CD4-positive, alpha-beta T cell (primary cell): Measurements from ENCODE around the gene SMYD3. TPM values are rescaled to one million over a fixed set of nuclear protein-coding genes. Genes with fewer than 3 reads are reported as not detected.

Source experiments
- ATAC-seq: fragments of 200-7000 bp; cut with Tn5 transposase; one replicate; pipeline ENCODE4 v1.10.0; 2022; ENCODE audit warnings: mild to moderate bottlenecking; ENCODE audit not compliant: poor library complexity
- CTCF ChIA-PET: fragments of 350-600 bp; sonication (Branson Sonifier 250); formaldehyde crosslinking; loops from one replicate; lab custom pipeline; 2021; ENCODE audit warnings: antibody characterized with exemption, inconsistent platforms; lab: Charles Lee
- POLR2A ChIA-PET: fragments of 350-600 bp; sonication (Branson Sonifier 250); formaldehyde crosslinking; loops from one replicate; lab custom pipeline; 2021; ENCODE audit warnings: antibody characterized with exemption, inconsistent platforms; lab: Charles Lee
- DNase-seq, 14 experiments: peaks; one replicate each; pipeline ENCODE4 v3.0.0-alpha.2; 2013 to 2020; ENCODE audit warnings: mixed read lengths in 2 of 14
- H3K27ac ChIP-seq, 2 donors: one replicate each; pipeline versions ENCODE4 v1.5.1 to v1.7.0; 2013; ENCODE audit warnings: low read length in 2 of 2, low read depth in 1 of 2, mild to moderate bottlenecking in 1 of 2
- H3K27me3 ChIP-seq, 2 experiments: 1 replicate in 1 of 2; 2 replicates in 1 of 2; pipeline versions ENCODE4 v1.6.1 to v1.7.0; 2013; ENCODE audit warnings: low read length in 2 of 2, control low read depth in 1 of 2, mild to moderate bottlenecking in 1 of 2, moderate library complexity in 1 of 2; ENCODE audit not compliant: insufficient read depth in 2 of 2, control insufficient read depth in 1 of 2
- H3K36me3 ChIP-seq: one replicate; pipeline ENCODE4 v1.6.1; 2013; ENCODE audit warnings: low read length, control low read depth; ENCODE audit not compliant: insufficient read depth
- H3K4me1 ChIP-seq: one replicate; pipeline ENCODE4 v1.6.1; 2013; ENCODE audit warnings: low read length, control low read depth; ENCODE audit not compliant: insufficient read depth
- H3K4me3 ChIP-seq: one replicate; pipeline ENCODE4 v1.5.1; 2013; ENCODE audit warnings: mild to moderate bottlenecking, low read length, moderate library complexity
- H3K9me3 ChIP-seq, 2 experiments: 1 replicate in 1 of 2; 2 replicates in 1 of 2; pipeline versions ENCODE4 v1.6.1 to v1.7.0; 2013; ENCODE audit warnings: low read length in 2 of 2, mild to moderate bottlenecking in 2 of 2, control low read depth in 1 of 2, moderate library complexity in 1 of 2; ENCODE audit not compliant: control insufficient read depth in 1 of 2, insufficient read depth in 1 of 2
- H3K27ac Mint-ChIP-seq: one replicate; pipeline ENCODE4 v1.8.0; 2020; ENCODE audit warnings: mixed read lengths
- H3K27me3 Mint-ChIP-seq: one replicate; pipeline ENCODE4 v1.8.0; 2021; ENCODE audit warnings: mixed read lengths
- H3K36me3 Mint-ChIP-seq: one replicate; pipeline ENCODE4 v1.8.0; 2021; ENCODE audit warnings: low read depth, mixed read lengths
- H3K4me1 Mint-ChIP-seq: one replicate; pipeline ENCODE4 v1.8.0; 2021; ENCODE audit warnings: low read depth, mixed read lengths
- H3K4me3 Mint-ChIP-seq: one replicate; pipeline ENCODE4 v1.8.0; 2020; ENCODE audit warnings: mild to moderate bottlenecking, mixed read lengths
- H3K9me3 Mint-ChIP-seq: one replicate; pipeline ENCODE4 v1.8.0; 2020; ENCODE audit warnings: mixed read lengths
- intact Hi-C, 2 experiments: fragments of 100-400 bp; cut with DNase I in 1 of 2; cut with micrococcal nuclease in 1 of 2; formaldehyde crosslinking; loops; one replicate each; pipeline versions ENCODE4 v1.15.1 to v1.9.0; 2023 to 2025; cut with DNase I, micrococcal nuclease
- total RNA-seq, 174 experiments: library from RNA in 2 of 174; stranded (reverse) in 2 of 174; gene quantifications; one replicate each; pipeline ENCODE4 v1.2.3 and lab custom pipeline; 2021 to 2026
- TF ChIP-seq, protein P1 (sequence below): fragments of 200-600 bp; IDR thresholded peaks from one replicate; pipeline ENCODE4 v1.8.0; 2022; ENCODE audit warnings: antibody characterized with exemption, mild to moderate bottlenecking

Gene SMYD3
- total RNA-seq, 2 experiments from 2014 or later: 18.8 to 19.6 TPM

DNA sequence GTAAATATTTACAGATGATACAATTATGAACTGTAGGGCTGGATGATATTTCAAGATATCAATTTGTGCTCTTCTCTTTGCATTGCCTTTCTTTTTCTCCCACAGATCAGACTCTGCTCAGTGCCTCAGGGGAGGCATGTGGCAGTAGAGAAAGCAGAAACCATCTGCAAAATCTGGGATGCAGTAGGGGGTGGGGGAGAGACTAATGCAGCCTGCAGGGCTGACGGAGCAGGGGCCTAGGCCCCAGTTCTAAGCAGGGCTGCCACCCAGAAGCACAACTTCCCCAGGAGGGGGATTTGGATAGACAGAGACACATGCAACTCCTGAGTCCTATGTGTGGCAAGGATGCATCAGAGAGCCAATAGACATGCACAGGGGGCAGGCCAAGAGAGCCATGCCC lies 511.6 kb downstream of the SMYD3 start:
- H3K27me3 Mint-ChIP-seq: no peaks in the 10 kb centered on the region
- POLR2A ChIA-PET: no interaction called here

DNA sequence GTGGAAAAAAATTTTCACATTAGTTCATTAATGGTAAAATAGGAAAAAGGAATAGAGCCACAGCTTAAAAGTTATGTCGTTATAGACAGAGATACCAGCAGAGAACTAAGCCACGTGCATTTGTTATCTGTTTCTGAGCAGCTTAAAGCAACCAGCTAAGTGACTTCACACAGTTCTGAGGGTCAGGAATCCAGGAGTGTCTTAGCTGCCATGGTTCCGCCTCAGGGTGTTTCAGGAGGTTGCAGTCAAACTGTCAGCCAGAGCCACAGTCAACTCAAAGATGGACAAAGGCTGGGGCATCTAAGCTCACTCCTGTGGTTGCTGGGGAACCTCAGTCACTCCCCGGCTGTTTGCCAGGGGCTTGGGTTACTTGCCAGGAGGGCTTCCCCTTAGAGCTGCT lies 515.8 kb downstream of the SMYD3 start:
- no peaks in the 10 kb centered on the region for H3K4me1 ChIP-seq
- no peak overlapping the region for H3K4me3 ChIP-seq
- TF ChIP-seq, protein P1, sequence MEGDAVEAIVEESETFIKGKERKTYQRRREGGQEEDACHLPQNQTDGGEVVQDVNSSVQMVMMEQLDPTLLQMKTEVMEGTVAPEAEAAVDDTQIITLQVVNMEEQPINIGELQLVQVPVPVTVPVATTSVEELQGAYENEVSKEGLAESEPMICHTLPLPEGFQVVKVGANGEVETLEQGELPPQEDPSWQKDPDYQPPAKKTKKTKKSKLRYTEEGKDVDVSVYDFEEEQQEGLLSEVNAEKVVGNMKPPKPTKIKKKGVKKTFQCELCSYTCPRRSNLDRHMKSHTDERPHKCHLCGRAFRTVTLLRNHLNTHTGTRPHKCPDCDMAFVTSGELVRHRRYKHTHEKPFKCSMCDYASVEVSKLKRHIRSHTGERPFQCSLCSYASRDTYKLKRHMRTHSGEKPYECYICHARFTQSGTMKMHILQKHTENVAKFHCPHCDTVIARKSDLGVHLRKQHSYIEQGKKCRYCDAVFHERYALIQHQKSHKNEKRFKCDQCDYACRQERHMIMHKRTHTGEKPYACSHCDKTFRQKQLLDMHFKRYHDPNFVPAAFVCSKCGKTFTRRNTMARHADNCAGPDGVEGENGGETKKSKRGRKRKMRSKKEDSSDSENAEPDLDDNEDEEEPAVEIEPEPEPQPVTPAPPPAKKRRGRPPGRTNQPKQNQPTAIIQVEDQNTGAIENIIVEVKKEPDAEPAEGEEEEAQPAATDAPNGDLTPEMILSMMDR: no peak
- no peaks in the 10 kb centered on the region for H3K27me3 ChIP-seq
- no peaks in the 10 kb centered on the region for H3K36me3 Mint-ChIP-seq
- ChIA-PET CTCF (no interaction called here), POLR2A (no interaction called here)
- H3K27ac Mint-ChIP-seq: no peak overlapping the region
- no peak overlapping the region for H3K27ac ChIP-seq
- H3K4me3 Mint-ChIP-seq: no peak overlapping the region
- no peaks in the 10 kb centered on the region for H3K9me3 ChIP-seq
- H3K9me3 Mint-ChIP-seq: no peaks in the 10 kb centered on the region
- no peaks in the 10 kb centered on the region for H3K36me3 ChIP-seq
- intact Hi-C loops: no loop called here
- DNase-seq (no peak), ATAC-seq (no peak)
- H3K27me3 Mint-ChIP-seq: no peaks in the 10 kb centered on the region
- H3K4me1 Mint-ChIP-seq: no peaks in the 10 kb centered on the region

More for the DNA sequence above, 511.6 kb downstream of the SMYD3 start:
- Mint-ChIP-seq H3K4me1 (no peaks in the 10 kb centered on the region), H3K4me3 (no peak overlapping the region), H3K9me3 (no peaks in the 10 kb centered on the region), H3K36me3 (no peaks in the 10 kb centered on the region), H3K27ac (no peak overlapping the region)
- Histone ChIP-seq H3K36me3 (no peaks in the 10 kb centered on the region), H3K4me3 (no peak overlapping the region), H3K4me1 (no peaks in the 10 kb centered on the region), H3K9me3 (no peaks in the 10 kb centered on the region), H3K27me3 (no peaks in the 10 kb centered on the region), H3K27ac (no peak overlapping the region)
- no peak for DNase-seq
- TF ChIP-seq, protein P1: no peak
- CTCF ChIA-PET: no interaction called here
- intact Hi-C loops: no loop called here
- ATAC-seq: no peak

DNA sequence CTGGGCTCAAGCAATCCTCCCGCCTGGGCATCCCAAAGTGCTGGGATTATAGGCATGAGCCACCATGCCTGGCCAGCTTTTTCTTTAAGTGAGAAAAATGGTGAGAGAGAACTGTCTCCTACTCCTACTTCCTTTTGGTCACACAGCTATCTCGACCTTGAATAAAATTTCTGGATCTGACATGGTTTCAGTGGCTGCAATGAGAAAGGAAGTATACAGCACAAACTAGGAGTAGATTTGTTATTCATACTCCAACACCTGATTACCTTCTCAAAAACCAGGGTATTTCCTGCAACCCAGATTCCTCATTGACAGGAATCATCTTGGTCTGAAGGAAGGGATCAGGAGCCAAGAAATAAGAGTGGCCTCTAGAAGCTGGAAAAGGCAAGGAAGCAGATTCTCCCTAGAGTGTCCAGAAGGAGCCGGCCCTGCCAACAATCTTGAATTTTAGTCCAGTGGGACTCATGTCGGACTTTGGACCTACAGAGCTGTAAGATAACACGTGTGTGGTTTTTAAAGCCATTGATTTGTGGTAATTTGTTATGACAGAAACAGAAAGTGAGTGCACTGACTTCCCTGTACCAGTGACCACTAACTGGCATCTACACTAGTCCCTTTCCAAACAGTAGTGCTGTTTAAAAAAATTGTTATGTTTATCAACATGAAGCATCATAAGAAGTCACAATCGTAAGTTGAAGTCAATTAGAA lies 516.6 kb downstream of the SMYD3 start:
- Mint-ChIP-seq H3K27ac (no peak overlapping the region), H3K9me3 (no peaks in the 10 kb centered on the region), H3K36me3 (no peaks in the 10 kb centered on the region), H3K4me1 (no peaks in the 10 kb centered on the region), H3K27me3 (no peaks in the 10 kb centered on the region), H3K4me3 (no peak overlapping the region)
- H3K27me3 ChIP-seq: no peaks in the 10 kb centered on the region
- H3K36me3 ChIP-seq: no peaks in the 10 kb centered on the region
- no peak overlapping the region for H3K27ac ChIP-seq
- no peak overlapping the region for H3K4me3 ChIP-seq
- H3K9me3 ChIP-seq: no peaks in the 10 kb centered on the region
- TF ChIP-seq, protein P1: no peak
- ChIA-PET POLR2A (no interaction called here), CTCF (no interaction called here)
- no peak for DNase-seq
- no peaks in the 10 kb centered on the region for H3K4me1 ChIP-seq
- intact Hi-C loops: no loop called here
- no peak for ATAC-seq
